GM19397 (cell line): ENCODE measurements around the gene DACT2.

Experiments used
- ATAC-seq: cut with Tn5 transposase; IDR thresholded peaks from one replicate; pipeline ENCODE4 v1.9.1; 2021; ENCODE audit warnings: mild to moderate bottlenecking, moderate library complexity; ENCODE audit not compliant: unreplicated experiment

Gene DACT2

GRCh38 chr6:168349718-168350210 lies 30.2 kb upstream of the DACT2 start:
- no peak for ATAC-seq

GRCh38 chr6:168348186-168348585 lies 28.6 kb upstream of the DACT2 start:
- no peak for ATAC-seq

- ATAC-seq = no peak
These were observed 28.0 kb upstream of the DACT2 start for GRCh38 chr6:168347615-168348014.

GRCh38 chr6:168347053-168347452 lies 27.5 kb upstream of the DACT2 start:
- no peak for ATAC-seq

GRCh38 chr6:168345896-168346754 lies 26.5 kb upstream of the DACT2 start:
- ATAC-seq = no peak

GRCh38 chr6:168345266-168345665 lies 25.7 kb upstream of the DACT2 start:
- no peak for ATAC-seq

- no peak for ATAC-seq
These were observed 24.8 kb upstream of the DACT2 start for GRCh38 chr6:168344338-168344737.

- no peak for ATAC-seq
These were observed 23.9 kb upstream of the DACT2 start for GRCh38 chr6:168343239-168344150.

GRCh38 chr6:168342636-168343035 lies 23.1 kb upstream of the DACT2 start:
- no peak for ATAC-seq

GRCh38 chr6:168341280-168341900 lies 21.8 kb upstream of the DACT2 start:
- ATAC-seq = no peak

GRCh38 chr6:168340819-168341218 lies 21.2 kb upstream of the DACT2 start:
- ATAC-seq = no peak

- ATAC-seq = no peak
These were observed 19.2 kb upstream of the DACT2 start for GRCh38 chr6:168338777-168339176.

GRCh38 chr6:168336967-168337366 lies 17.4 kb upstream of the DACT2 start:
- no peak for ATAC-seq

GRCh38 chr6:168333989-168334388 lies 14.4 kb upstream of the DACT2 start:
- ATAC-seq = no peak

- ATAC-seq = no peak
These were observed 13.9 kb upstream of the DACT2 start for GRCh38 chr6:168333491-168333890.

GRCh38 chr6:168333039-168333438 lies 13.5 kb upstream of the DACT2 start:
- ATAC-seq = no peak

- ATAC-seq = no peak
These were observed 12.4 kb upstream of the DACT2 start for GRCh38 chr6:168332020-168332419.

- no peak for ATAC-seq
These were observed 11.5 kb upstream of the DACT2 start for GRCh38 chr6:168331058-168331457.

GRCh38 chr6:168330403-168330802 lies 10.8 kb upstream of the DACT2 start:
- ATAC-seq = no peak

- no peak for ATAC-seq
These were observed 8.5 kb upstream of the DACT2 start for GRCh38 chr6:168328086-168328485.
